ENCODE results near the gene C10orf143.

Gene C10orf143

GRCh38 chr10:130038611-130039109 is 72.0 kb downstream of the C10orf143 start:
- TF ChIP-seq GATA2 (IDR thresholded peaks at IDR 0.05; ENCODE audit: low read depth, low read length) (no peak), GATA3 (IDR thresholded peaks at IDR 0.05; ENCODE audit: low read depth, low read length) (no peak)

GRCh38 chr10:130038019-130038555 is 72.5 kb downstream of the C10orf143 start:
- TF ChIP-seq GATA3 (IDR thresholded peaks at IDR 0.05; ENCODE audit: low read depth, low read length) (no peak), GATA2 (IDR thresholded peaks at IDR 0.05; ENCODE audit: low read depth, low read length) (no peak)

DNA sequence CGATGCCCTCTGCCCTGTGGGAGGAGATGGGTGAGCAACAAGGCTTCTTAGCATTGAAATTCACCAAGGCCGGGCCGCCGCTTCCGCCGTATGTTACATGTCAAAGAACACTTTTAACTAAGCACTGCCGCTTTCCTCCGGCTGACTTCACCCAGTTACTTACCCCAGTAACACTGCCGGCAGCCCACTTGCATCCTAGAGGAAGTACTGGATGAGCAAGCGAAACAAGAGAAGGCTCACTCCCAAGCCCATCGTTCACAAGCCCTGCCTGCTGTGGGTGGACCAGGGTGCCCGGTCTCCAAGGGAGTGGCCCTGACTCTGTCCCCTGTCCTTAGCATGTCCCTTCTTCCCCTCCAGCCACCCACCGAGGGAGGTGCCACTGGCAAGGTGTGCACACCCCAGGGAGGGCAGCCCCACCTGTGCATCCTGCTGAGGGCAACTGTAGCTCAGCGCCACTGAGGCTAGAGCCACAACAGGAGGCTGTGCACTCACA is 73.4 kb downstream of the C10orf143 start:
- TF ChIP-seq GATA3 (IDR thresholded peaks at IDR 0.05; ENCODE audit: low read depth, low read length) (no peak), GATA2 (IDR thresholded peaks at IDR 0.05; ENCODE audit: low read depth, low read length) (no peak)

GRCh38 chr10:130036296-130037065 is 74.1 kb downstream of the C10orf143 start:
- TF ChIP-seq GATA3 (IDR thresholded peaks at IDR 0.05; ENCODE audit: low read depth, low read length): no peak
- no peak for TF ChIP-seq GATA2 (IDR thresholded peaks at IDR 0.05; ENCODE audit: low read depth, low read length)

- TF ChIP-seq GATA3 (IDR thresholded peaks at IDR 0.05; ENCODE audit: low read depth, low read length) (no peak), GATA2 (IDR thresholded peaks at IDR 0.05; ENCODE audit: low read depth, low read length) (no peak)
Observed at GRCh38 chr10:130029209-130029608, 81.4 kb downstream of the C10orf143 start.

DNA sequence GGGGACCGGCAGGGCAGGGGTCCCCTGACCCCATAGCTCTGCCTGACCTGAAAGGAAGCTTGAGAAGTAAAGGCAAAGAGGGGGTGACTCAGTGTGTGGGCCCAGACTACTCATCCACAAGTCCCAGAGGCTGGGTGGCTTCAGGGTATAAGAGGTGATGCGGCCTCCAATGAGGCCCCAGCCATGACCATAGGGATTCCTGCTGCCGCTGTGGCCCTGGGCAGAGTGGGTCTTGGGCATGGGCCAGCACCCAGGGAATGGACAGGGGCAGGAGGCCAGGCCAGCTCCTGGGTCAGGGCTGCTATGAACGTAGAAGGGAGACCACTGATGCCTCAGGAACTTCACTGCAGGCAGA is 82.2 kb downstream of the C10orf143 start:
- no peak for TF ChIP-seq GATA3 (IDR thresholded peaks at IDR 0.05; ENCODE audit: low read depth, low read length)
- TF ChIP-seq GATA2 (IDR thresholded peaks at IDR 0.05; ENCODE audit: low read depth, low read length): no peak

DNA sequence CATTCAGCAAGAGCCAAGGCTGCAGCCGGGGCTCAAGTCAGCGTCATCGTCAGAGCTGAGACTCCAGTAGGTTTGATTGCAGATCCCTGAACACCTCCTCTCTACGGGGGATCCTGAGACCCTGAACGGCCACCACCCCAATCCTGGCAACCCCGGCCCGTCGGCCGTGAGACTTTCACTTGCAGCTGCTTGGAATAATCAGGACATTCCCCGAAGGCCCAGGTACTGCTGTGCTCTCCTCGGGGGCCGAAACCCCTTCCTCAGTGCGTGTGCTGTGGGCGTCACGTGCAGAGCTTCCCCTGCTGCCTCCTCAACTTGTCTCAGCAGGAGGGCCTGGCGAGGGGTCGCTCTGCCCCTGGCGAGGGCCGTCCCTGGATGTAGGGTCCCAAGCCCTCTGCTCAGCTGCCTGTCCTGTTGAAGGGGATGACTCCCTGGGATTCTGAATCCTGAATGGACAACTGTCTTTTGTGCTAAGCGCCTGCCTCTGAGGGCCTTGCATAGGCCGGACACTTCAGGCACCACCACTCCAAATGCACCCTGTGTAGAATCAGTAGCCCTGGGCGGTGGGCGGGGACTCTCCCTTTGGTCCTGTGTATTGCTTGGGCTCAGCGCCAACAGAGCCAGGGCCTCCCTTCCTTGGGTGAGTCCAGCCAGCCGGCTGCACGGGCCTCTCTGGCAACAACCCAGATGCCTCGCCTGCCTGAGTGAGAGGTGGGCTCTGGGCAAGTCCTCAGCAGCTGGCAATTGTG is 82.7 kb downstream of the C10orf143 start:
- TF ChIP-seq GATA3 (IDR thresholded peaks at IDR 0.05; ENCODE audit: low read depth, low read length) (no peak), GATA2 (IDR thresholded peaks at IDR 0.05; ENCODE audit: low read depth, low read length) (no peak)

DNA sequence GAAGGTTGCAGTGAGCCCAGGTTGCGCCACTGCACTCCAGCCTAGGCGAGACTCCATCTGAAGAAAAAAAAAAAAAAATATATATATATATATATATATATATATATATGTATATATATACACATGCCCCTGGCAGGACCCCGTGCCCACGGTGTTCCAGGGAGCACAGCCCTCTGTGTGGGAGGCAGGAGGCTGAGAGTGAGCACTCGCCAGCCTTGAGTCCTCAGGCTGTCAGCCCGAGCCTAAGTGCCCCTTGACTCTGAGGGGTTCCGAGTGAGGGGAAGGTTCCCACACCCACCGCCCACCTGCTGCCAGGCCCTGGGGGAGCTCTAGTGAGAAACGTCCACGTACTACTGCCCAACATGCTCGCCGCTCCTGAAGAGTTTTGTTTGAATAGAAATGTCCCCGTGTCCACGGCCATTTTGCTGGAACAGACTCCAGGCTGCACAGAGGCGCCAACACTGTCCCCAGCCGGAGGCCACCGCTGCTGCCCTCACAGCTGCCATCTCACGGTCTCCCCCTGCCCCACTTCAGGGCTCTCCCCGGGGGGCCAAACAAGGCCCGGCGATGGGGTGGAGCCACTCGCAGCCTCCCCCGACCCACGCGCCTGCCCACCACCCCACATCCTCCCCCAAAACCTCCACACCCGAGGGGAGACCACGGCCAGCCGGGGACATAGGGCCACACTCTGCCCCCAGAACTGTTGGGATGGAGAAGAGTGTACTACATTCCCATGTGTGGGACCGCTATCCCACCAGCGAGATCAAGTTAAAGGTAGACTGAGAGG is 83.8 kb downstream of the C10orf143 start:
- TF ChIP-seq GATA3 (IDR thresholded peaks at IDR 0.05; ENCODE audit: low read depth, low read length): no peak
- no peak for TF ChIP-seq GATA2 (IDR thresholded peaks at IDR 0.05; ENCODE audit: low read depth, low read length)

- no peak for TF ChIP-seq GATA2 (IDR thresholded peaks at IDR 0.05; ENCODE audit: low read depth, low read length)
- no peak for TF ChIP-seq GATA3 (IDR thresholded peaks at IDR 0.05; ENCODE audit: low read depth, low read length)
Observed at GRCh38 chr10:130025811-130026485, 84.7 kb downstream of the C10orf143 start.

DNA sequence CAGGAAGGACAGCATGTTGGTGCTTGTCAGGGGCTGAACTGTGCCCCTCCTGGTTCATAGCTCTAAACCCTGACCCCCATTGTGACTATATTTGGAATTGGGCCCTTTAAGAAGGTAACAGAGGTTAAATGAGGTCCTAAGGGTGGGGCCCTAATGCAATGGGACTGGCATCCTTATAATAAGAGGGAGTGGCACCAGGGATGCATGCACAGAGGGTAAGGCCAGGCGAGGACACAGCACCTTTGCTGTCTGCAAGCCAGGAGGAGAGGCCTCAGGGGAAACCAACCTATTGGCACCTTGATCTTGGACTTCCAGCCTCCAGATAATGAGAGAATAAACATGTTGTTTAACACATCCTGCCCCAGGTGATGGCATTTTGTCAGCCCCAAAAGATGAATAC is 85.3 kb downstream of the C10orf143 start:
- TF ChIP-seq GATA3 (IDR thresholded peaks at IDR 0.05; ENCODE audit: low read depth, low read length): no peak
- no peak for TF ChIP-seq GATA2 (IDR thresholded peaks at IDR 0.05; ENCODE audit: low read depth, low read length)

- TF ChIP-seq GATA2 (IDR thresholded peaks at IDR 0.05; ENCODE audit: low read depth, low read length) (no peak), GATA3 (IDR thresholded peaks at IDR 0.05; ENCODE audit: low read depth, low read length) (no peak)
Observed at GRCh38 chr10:130024779-130025325, 85.8 kb downstream of the C10orf143 start.

- no peak for TF ChIP-seq GATA3 (IDR thresholded peaks at IDR 0.05; ENCODE audit: low read depth, low read length)
- no peak for TF ChIP-seq GATA2 (IDR thresholded peaks at IDR 0.05; ENCODE audit: low read depth, low read length)
Observed at GRCh38 chr10:130023454-130024230, 87.0 kb downstream of the C10orf143 start.
